Measurements from ENCODE around the gene MMEL1.
"Not testable (repeated sequence)": the region's sequence is repeated elsewhere in the genome, so short reads cannot be mapped to it uniquely, and the experiment has no call there.

MMEL1 gene

GRCh38 chr1:2632561-2633361, at the start of gene MMEL1:
Gene MMEL1 (minus strand): TSS chr1:2633016. CDS start chr1:2629484, 3,532 bp downstream.
- ATAC-seq (ENCODE audit: low read depth) (no peak), DNase-seq (ENCODE audit: low spot score) (peak; percentile 51)
- no peak within 1 kb of the TSS for H3K4me3 ChIP-seq (ENCODE audit: severe bottlenecking)
- H3K36me3 ChIP-seq (ENCODE audit: low read depth): no peaks in the 10 kb centered on the region
- H3K27me3 ChIP-seq (ENCODE audit: insufficient read depth, poor library complexity, severe bottlenecking): peaks cover 21% of the 10 kb centered on the region
- H3K4me1 ChIP-seq (ENCODE audit: insufficient read depth, poor library complexity, severe bottlenecking): no peaks in the 10 kb centered on the region
- H3K9me3 ChIP-seq (ENCODE audit: severe bottlenecking): peaks cover 11% of the 10 kb centered on the region
- no peak for TF ChIP-seq CTCF (IDR thresholded peaks at IDR 0.05; ENCODE audit: poor library complexity, severe bottlenecking)
- no peak within 1 kb of the TSS for H3K27ac ChIP-seq (ENCODE audit: poor library complexity, severe bottlenecking)

- H3K36me3 ChIP-seq (ENCODE audit: low read depth); H3K4me3 ChIP-seq (ENCODE audit: severe bottlenecking); H3K4me1 ChIP-seq (ENCODE audit: insufficient read depth, poor library complexity, severe bottlenecking); H3K9me3 ChIP-seq (ENCODE audit: severe bottlenecking); H3K27ac ChIP-seq (ENCODE audit: poor library complexity, severe bottlenecking); ATAC-seq (ENCODE audit: low read depth); DNase-seq (ENCODE audit: low spot score); H3K27me3 ChIP-seq (ENCODE audit: insufficient read depth, poor library complexity, severe bottlenecking): not testable (repeated sequence)
Measured at GRCh38 chr1:2676726-2677125, 43.9 kb upstream of the MMEL1 start.

- not testable (repeated sequence) for H3K4me3 ChIP-seq (ENCODE audit: severe bottlenecking); H3K36me3 ChIP-seq (ENCODE audit: low read depth); ATAC-seq (ENCODE audit: low read depth); H3K27ac ChIP-seq (ENCODE audit: poor library complexity, severe bottlenecking); H3K27me3 ChIP-seq (ENCODE audit: insufficient read depth, poor library complexity, severe bottlenecking); H3K9me3 ChIP-seq (ENCODE audit: severe bottlenecking); H3K4me1 ChIP-seq (ENCODE audit: insufficient read depth, poor library complexity, severe bottlenecking); DNase-seq (ENCODE audit: low spot score)
Measured at GRCh38 chr1:2671656-2672055, 38.8 kb upstream of the MMEL1 start.

GRCh38 chr1:2659806-2660205, 27.0 kb upstream of the MMEL1 start:
- not testable (repeated sequence) for H3K4me1 ChIP-seq (ENCODE audit: insufficient read depth, poor library complexity, severe bottlenecking); H3K27ac ChIP-seq (ENCODE audit: poor library complexity, severe bottlenecking); H3K36me3 ChIP-seq (ENCODE audit: low read depth); H3K4me3 ChIP-seq (ENCODE audit: severe bottlenecking); H3K9me3 ChIP-seq (ENCODE audit: severe bottlenecking); H3K27me3 ChIP-seq (ENCODE audit: insufficient read depth, poor library complexity, severe bottlenecking); ATAC-seq (ENCODE audit: low read depth)
- peak; percentile 87 for DNase-seq (ENCODE audit: low spot score)

- not testable (repeated sequence) for H3K4me1 ChIP-seq (ENCODE audit: insufficient read depth, poor library complexity, severe bottlenecking); H3K4me3 ChIP-seq (ENCODE audit: severe bottlenecking); H3K27ac ChIP-seq (ENCODE audit: poor library complexity, severe bottlenecking); H3K9me3 ChIP-seq (ENCODE audit: severe bottlenecking); H3K36me3 ChIP-seq (ENCODE audit: low read depth); ATAC-seq (ENCODE audit: low read depth); H3K27me3 ChIP-seq (ENCODE audit: insufficient read depth, poor library complexity, severe bottlenecking)
- DNase-seq (ENCODE audit: low spot score): peak; percentile 86
Measured at GRCh38 chr1:2657909-2658308, 25.1 kb upstream of the MMEL1 start.

GRCh38 chr1:2657124-2657523, 24.3 kb upstream of the MMEL1 start:
- H3K27me3 ChIP-seq (ENCODE audit: insufficient read depth, poor library complexity, severe bottlenecking); H3K4me1 ChIP-seq (ENCODE audit: insufficient read depth, poor library complexity, severe bottlenecking); ATAC-seq (ENCODE audit: low read depth); H3K4me3 ChIP-seq (ENCODE audit: severe bottlenecking); H3K36me3 ChIP-seq (ENCODE audit: low read depth); H3K9me3 ChIP-seq (ENCODE audit: severe bottlenecking); H3K27ac ChIP-seq (ENCODE audit: poor library complexity, severe bottlenecking): not testable (repeated sequence)
- peak; percentile 93 for DNase-seq (ENCODE audit: low spot score)

- not testable (repeated sequence) for ATAC-seq (ENCODE audit: low read depth); H3K4me1 ChIP-seq (ENCODE audit: insufficient read depth, poor library complexity, severe bottlenecking); H3K27me3 ChIP-seq (ENCODE audit: insufficient read depth, poor library complexity, severe bottlenecking); H3K4me3 ChIP-seq (ENCODE audit: severe bottlenecking); H3K27ac ChIP-seq (ENCODE audit: poor library complexity, severe bottlenecking); H3K36me3 ChIP-seq (ENCODE audit: low read depth); H3K9me3 ChIP-seq (ENCODE audit: severe bottlenecking)
- DNase-seq (ENCODE audit: low spot score): peak; percentile 82
Measured at GRCh38 chr1:2655598-2656434, 23.0 kb upstream of the MMEL1 start.

GRCh38 chr1:2654443-2654948, 21.7 kb upstream of the MMEL1 start:
- H3K4me3 ChIP-seq (ENCODE audit: severe bottlenecking); ATAC-seq (ENCODE audit: low read depth); H3K36me3 ChIP-seq (ENCODE audit: low read depth); H3K9me3 ChIP-seq (ENCODE audit: severe bottlenecking); H3K4me1 ChIP-seq (ENCODE audit: insufficient read depth, poor library complexity, severe bottlenecking); H3K27ac ChIP-seq (ENCODE audit: poor library complexity, severe bottlenecking): not testable (repeated sequence)
- peak; percentile 80 for DNase-seq (ENCODE audit: low spot score)
- H3K27me3 ChIP-seq (ENCODE audit: insufficient read depth, poor library complexity, severe bottlenecking): peaks cover 12% of the 10 kb centered on the region

GRCh38 chr1:2653741-2654442, 21.1 kb upstream of the MMEL1 start:
- not testable (repeated sequence) for H3K27ac ChIP-seq (ENCODE audit: poor library complexity, severe bottlenecking); H3K36me3 ChIP-seq (ENCODE audit: low read depth); H3K4me1 ChIP-seq (ENCODE audit: insufficient read depth, poor library complexity, severe bottlenecking); H3K9me3 ChIP-seq (ENCODE audit: severe bottlenecking); H3K4me3 ChIP-seq (ENCODE audit: severe bottlenecking); ATAC-seq (ENCODE audit: low read depth)
- DNase-seq (ENCODE audit: low spot score): peak; percentile 93
- H3K27me3 ChIP-seq (ENCODE audit: insufficient read depth, poor library complexity, severe bottlenecking): peaks cover 12% of the 10 kb centered on the region

Data from RWPE2 (cell line).